OCI-LY7 (cell line): ENCODE measurements around the gene DLEC1. TPM values are rescaled to one million over a fixed set of nuclear protein-coding genes. Genes with fewer than 3 reads are reported as not detected.

Source experiments
- BruUV-seq: library from RNA; stranded (reverse); fragments of 400-500 nt; replicated peaks from 2 replicates; lab custom pipeline; 2021; lab: Mats Ljungman, UMichigan
- CTCF ChIA-PET: fragments of 300-600 bp; sonication (Branson Sonifier 250); formaldehyde crosslinking; loops from one replicate; lab custom pipeline; 2022; ENCODE audit warnings: antibody characterized with exemption; ENCODE audit not compliant: unreplicated experiment; lab: Charles Lee
- POLR2A ChIA-PET: fragments of 300-600 bp; sonication (Branson Sonifier 250); formaldehyde crosslinking; loops from one replicate; lab custom pipeline; 2022; ENCODE audit warnings: antibody characterized with exemption; lab: Charles Lee
- DNase-seq: peaks from one replicate; pipeline ENCODE4 v3.0.0-alpha.2; 2015; ENCODE audit warnings: low spot score
- H2AFZ ChIP-seq: fragments of 200-600 bp; sonication (generic), shearing (Covaris generic); 2 replicates; pipeline ENCODE4 v1.6.1; 2014; ENCODE audit warnings: mild to moderate bottlenecking, antibody characterized with exemption, low read length, moderate library complexity
- H3K27ac ChIP-seq: fragments of 200-600 bp; sonication (generic); 2 replicates; pipeline ENCODE4 v1.5.1; 2014; ENCODE audit warnings: mixed run types, low read depth, mild to moderate bottlenecking, moderate library complexity, low read length, inconsistent platforms; ENCODE audit not compliant: poor library complexity, severe bottlenecking
- H3K36me3 ChIP-seq: fragments of 200-600 bp; sonication (generic); 2 replicates; pipeline ENCODE4 v1.6.1; 2014; ENCODE audit warnings: mild to moderate bottlenecking, antibody characterized with exemption, low read length, moderate library complexity, mixed read lengths; ENCODE audit not compliant: insufficient read depth
- H3K4me1 ChIP-seq: fragments of 200-600 bp; sonication (generic); 2 replicates; pipeline ENCODE4 v1.5.1; 2014; ENCODE audit warnings: mild to moderate bottlenecking, low read length; ENCODE audit not compliant: insufficient read depth, poor library complexity, severe bottlenecking
- H3K4me2 ChIP-seq: fragments of 200-600 bp; sonication (generic); 2 replicates; pipeline ENCODE4 v1.6.1; 2014; ENCODE audit warnings: mild to moderate bottlenecking, low read length
- H3K4me3 ChIP-seq: fragments of 200-600 bp; sonication (generic); 2 replicates; pipeline ENCODE4 v1.5.1; 2014; ENCODE audit warnings: mild to moderate bottlenecking, low read depth, low read length; ENCODE audit not compliant: poor library complexity, severe bottlenecking
- H3K79me2 ChIP-seq: fragments of 200-600 bp; sonication (generic); 2 replicates; pipeline ENCODE4 v1.6.1; 2016; ENCODE audit warnings: low read depth, mild to moderate bottlenecking, low read length, moderate library complexity, mixed read lengths; ENCODE audit not compliant: insufficient read depth
- H3K9me2 ChIP-seq: fragments of 200-600 bp; sonication (generic); 2 replicates; pipeline ENCODE4 v1.6.1; 2016; ENCODE audit warnings: mild to moderate bottlenecking, low read length, mixed read lengths; ENCODE audit not compliant: insufficient read depth
- H3K9me3 ChIP-seq: fragments of 200-600 bp; sonication (generic); 2 replicates; pipeline ENCODE4 v1.6.1; 2014; ENCODE audit warnings: mild to moderate bottlenecking, mixed run types, low read length, mixed read lengths
- H4K20me1 ChIP-seq: fragments of 200-600 bp; sonication (generic); 2 replicates; pipeline ENCODE4 v1.6.1; 2014; ENCODE audit warnings: mild to moderate bottlenecking, antibody characterized with exemption, low read length, moderate library complexity, mixed read lengths; ENCODE audit not compliant: insufficient read depth
- EZH2phosphoT487 ChIP-seq: fragments of 200-600 bp; sonication (generic); IDR thresholded peaks from 2 replicates; pipeline ENCODE4 v1.6.1; 2018; ENCODE audit warnings: low read depth, borderline replicate concordance, mild to moderate bottlenecking, mixed run types, antibody characterized with exemption, low read length, moderate library complexity, mixed read lengths
- intact Hi-C: fragments of 100-400 bp; cut with micrococcal nuclease; formaldehyde crosslinking; loops from one replicate; pipeline ENCODE4 v1.10.0; 2022; ENCODE audit not compliant: unreplicated experiment
- total RNA-seq, 2 experiments: library from RNA; depleted of rRNA in 1 of 2; stranded (reverse); fragments of >200 nt in 1 of 2; shearing (Covaris generic) in 1 of 2; gene quantifications; 2 replicates each; pipeline ENCODE4 v1.2.3, GENCODE V29; 2014 to 2022
- TF ChIP-seq, protein P1 (sequence below): fragments of 200-600 bp; sonication (generic); conservative IDR thresholded peaks from 2 replicates; pipeline ENCODE4 v1.5.1; 2014; ENCODE audit warnings: mild to moderate bottlenecking, antibody characterized with exemption, low read length, moderate library complexity, mixed read lengths

Gene DLEC1
- total RNA-seq, 2 experiments from 2014 or later, result 0.13 TPM; not detected in 1

DNA sequence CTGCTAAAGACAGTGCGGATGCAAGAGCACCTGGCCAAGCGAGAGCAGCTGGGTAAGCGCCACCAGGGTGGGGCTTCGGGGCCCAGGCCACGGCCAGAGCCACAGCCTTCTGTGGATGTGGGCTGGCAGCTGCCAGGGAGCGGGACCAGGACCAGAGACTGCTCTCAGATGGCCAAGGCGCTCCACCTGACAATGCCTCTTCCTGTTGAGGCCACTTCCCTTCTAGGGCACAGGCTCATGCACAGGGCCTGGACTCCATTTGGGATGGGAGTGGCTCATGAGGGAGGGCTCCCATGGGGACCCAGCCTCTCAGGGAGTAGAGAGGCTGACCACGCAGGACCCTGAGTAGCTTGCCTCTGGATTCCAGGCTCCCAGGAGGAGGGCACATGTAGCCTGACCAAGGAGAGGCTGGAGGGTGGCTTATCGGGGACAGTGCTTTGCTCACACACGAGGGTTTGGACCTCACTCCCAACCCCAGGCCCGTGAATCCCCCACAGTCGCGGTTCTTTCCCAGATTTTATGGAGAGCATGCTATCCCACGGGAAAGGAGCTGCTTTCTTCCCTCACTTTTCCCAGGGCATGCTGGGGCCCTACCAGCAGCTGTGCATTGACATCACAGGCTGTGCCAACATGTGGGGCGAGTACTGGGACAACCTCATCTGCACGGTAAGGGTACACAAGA lies 72.8 kb downstream of the DLEC1 start:
- Histone ChIP-seq H3K9me3 (no peaks in the 10 kb centered on the region), H3K36me3 (no peaks in the 10 kb centered on the region), H4K20me1 (no peaks in the 10 kb centered on the region; the same call in 1 of the 2 replicates), H3K27ac (no peak overlapping the region), H2AFZ (no peak overlapping the region), H3K4me1 (no peaks in the 10 kb centered on the region), H3K4me2 (no peak overlapping the region), H3K9me2 (no peaks in the 10 kb centered on the region), H3K79me2 (no peaks in the 10 kb centered on the region), H3K4me3 (no peak overlapping the region)
- ChIA-PET POLR2A (interaction anchor here (0.6 to 0.7 kb wide), 2 partner anchors 259 to 555 kb away, joined by 3 to 5 read pairs; no protein-coding TSS in a partner anchor), CTCF (no interaction called here)
- BruUV-seq, result no TSS peak
- intact Hi-C loops, result no loop called here
- TF ChIP-seq, protein P1, sequence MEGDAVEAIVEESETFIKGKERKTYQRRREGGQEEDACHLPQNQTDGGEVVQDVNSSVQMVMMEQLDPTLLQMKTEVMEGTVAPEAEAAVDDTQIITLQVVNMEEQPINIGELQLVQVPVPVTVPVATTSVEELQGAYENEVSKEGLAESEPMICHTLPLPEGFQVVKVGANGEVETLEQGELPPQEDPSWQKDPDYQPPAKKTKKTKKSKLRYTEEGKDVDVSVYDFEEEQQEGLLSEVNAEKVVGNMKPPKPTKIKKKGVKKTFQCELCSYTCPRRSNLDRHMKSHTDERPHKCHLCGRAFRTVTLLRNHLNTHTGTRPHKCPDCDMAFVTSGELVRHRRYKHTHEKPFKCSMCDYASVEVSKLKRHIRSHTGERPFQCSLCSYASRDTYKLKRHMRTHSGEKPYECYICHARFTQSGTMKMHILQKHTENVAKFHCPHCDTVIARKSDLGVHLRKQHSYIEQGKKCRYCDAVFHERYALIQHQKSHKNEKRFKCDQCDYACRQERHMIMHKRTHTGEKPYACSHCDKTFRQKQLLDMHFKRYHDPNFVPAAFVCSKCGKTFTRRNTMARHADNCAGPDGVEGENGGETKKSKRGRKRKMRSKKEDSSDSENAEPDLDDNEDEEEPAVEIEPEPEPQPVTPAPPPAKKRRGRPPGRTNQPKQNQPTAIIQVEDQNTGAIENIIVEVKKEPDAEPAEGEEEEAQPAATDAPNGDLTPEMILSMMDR, result no peak
- TF ChIP-seq EZH2phosphoT487, result no peak
- no peak for DNase-seq

DNA sequence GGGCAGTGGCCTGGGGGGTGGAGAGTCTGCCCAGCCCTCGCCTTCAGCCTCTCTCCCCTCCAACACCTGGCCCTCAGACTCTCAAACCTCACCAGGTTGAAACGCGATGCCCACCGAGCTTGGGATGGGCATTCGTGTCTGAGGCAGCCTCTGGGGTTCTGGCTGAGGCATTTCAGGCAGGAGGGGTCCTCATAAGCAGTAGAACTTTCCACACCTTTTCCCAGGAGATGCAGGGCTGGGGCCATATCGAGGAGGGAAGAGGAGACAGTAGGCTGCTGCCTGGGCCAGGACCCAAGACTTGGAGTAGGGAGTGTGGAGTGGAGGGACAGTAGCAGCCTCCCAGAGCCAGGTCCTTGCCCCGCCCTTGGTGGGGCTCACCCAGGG lies 73.4 kb downstream of the DLEC1 start:
- Histone ChIP-seq H3K79me2 (no peaks in the 10 kb centered on the region), H3K9me2 (no peaks in the 10 kb centered on the region), H3K27ac (no peak overlapping the region), H3K4me3 (no peak overlapping the region), H3K4me1 (no peaks in the 10 kb centered on the region), H2AFZ (no peak overlapping the region), H3K4me2 (no peak overlapping the region), H4K20me1 (no peaks in the 10 kb centered on the region; the same call in 1 of the 2 replicates), H3K36me3 (no peaks in the 10 kb centered on the region), H3K9me3 (no peaks in the 10 kb centered on the region)
- CTCF ChIA-PET, result no interaction called here
- POLR2A ChIA-PET, result no interaction called here
- intact Hi-C loops, result no loop called here
- TF ChIP-seq, protein P1, result no peak
- no peak for TF ChIP-seq EZH2phosphoT487
- DNase-seq, result no peak
- BruUV-seq, result no TSS peak

DNA sequence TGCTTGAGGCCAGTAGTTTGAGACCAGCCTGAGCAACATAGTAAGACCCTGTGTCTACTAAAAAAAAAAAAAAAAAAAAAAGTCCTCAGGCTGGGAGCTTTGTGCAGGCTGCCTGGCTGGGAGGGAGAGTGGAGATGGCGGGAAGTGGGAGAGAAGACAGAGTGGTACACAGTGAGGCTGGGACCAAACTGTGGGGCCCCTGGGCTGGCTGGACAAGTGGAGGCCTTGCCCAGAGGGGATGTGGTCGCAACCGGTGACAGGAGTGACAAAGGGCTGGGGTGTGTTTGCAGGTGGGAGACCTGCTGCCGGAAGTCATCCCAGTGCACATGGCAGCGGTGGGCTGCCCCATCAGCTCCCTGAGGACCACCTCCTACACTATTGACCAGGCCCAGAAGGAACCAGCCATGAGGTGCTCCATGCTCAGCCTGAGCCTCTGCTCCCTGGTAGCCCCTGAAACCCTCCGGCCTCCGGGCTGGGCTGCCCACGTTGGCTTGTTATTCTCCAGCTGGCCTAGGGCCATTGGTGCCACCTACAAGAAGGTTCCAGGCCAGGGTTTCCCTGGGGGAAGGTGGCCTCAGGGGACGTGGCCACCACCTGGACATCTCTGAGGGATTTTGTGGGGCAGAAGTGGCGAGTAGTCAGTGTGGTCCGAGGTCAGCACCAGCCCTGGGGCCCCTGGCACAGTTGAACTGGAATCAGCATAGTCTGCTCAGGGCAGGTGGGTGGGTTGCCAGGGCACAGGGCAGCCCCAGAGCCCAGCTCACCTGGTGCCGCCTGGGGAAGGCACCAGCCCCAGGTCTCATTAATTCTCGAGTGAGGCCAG lies 75.3 kb downstream of the DLEC1 start:
- CTCF ChIA-PET, result no interaction called here
- H3K9me3 ChIP-seq, result no peaks in the 10 kb centered on the region
- BruUV-seq, result no TSS peak
- DNase-seq, result no peak
- H3K4me3 ChIP-seq, result no peak overlapping the region
- H3K4me1 ChIP-seq, result no peaks in the 10 kb centered on the region
- H2AFZ ChIP-seq, result no peak overlapping the region
- H3K27ac ChIP-seq, result no peak overlapping the region
- no peak for TF ChIP-seq EZH2phosphoT487
- TF ChIP-seq, protein P1, result no peak
- intact Hi-C loops, result no loop called here
- no peaks in the 10 kb centered on the region for H3K79me2 ChIP-seq
- no peaks in the 10 kb centered on the region for H3K36me3 ChIP-seq
- POLR2A ChIA-PET, result no interaction called here
- no peaks in the 10 kb centered on the region for H3K9me2 ChIP-seq
- H3K4me2 ChIP-seq, result no peak overlapping the region
- H4K20me1 ChIP-seq, result no peaks in the 10 kb centered on the region; the same call in 1 of the 2 replicates
